Dendritic cell treated with granulocyte-macrophage colony-stimulating factor and Interleukin-4, amounts not matched to agents 40 ng/mL and 50 ng/mL, for 4 days (primary cell): ENCODE results near the gene RBPJ.

Experiments
- H3K27ac Mint-ChIP-seq: one replicate; pipeline ENCODE4 v1.8.0; 2022; ENCODE audit warnings: mild to moderate bottlenecking, mixed read lengths
- H3K27me3 Mint-ChIP-seq: one replicate; pipeline ENCODE4 v1.8.0; 2022; ENCODE audit warnings: mild to moderate bottlenecking, mixed read lengths
- H3K36me3 Mint-ChIP-seq: one replicate; pipeline ENCODE4 v1.8.0; 2022; ENCODE audit warnings: low read depth, mixed read lengths
- H3K4me1 Mint-ChIP-seq: one replicate; pipeline ENCODE4 v1.8.0; 2022; ENCODE audit warnings: low read depth, mixed read lengths
- H3K4me3 Mint-ChIP-seq: one replicate; pipeline ENCODE4 v1.8.0; 2022; ENCODE audit warnings: mild to moderate bottlenecking, moderate library complexity, mixed read lengths
- H3K9me3 Mint-ChIP-seq: one replicate; pipeline ENCODE4 v1.8.0; 2022; ENCODE audit warnings: mixed read lengths
- intact Hi-C: fragments of 100-400 bp; cut with micrococcal nuclease; formaldehyde crosslinking; loops from one replicate; pipeline ENCODE4 v1.15.0; 2022

The RBPJ gene

GRCh38 chr4:26294904-26295303 lies 25.9 kb upstream of the RBPJ start:
- Mint-ChIP-seq H3K27ac (no peak overlapping the region), H3K9me3 (no peaks in the 10 kb centered on the region), H3K36me3 (no peaks in the 10 kb centered on the region), H3K4me1 (peaks cover 42% of the 10 kb centered on the region), H3K4me3 (no peak overlapping the region), H3K27me3 (no peaks in the 10 kb centered on the region)
- intact Hi-C loops, result no loop called here

GRCh38 chr4:26296021-26296420 lies 24.8 kb upstream of the RBPJ start:
- Mint-ChIP-seq H3K27ac (no peak overlapping the region), H3K4me3 (no peak overlapping the region), H3K36me3 (no peaks in the 10 kb centered on the region), H3K27me3 (no peaks in the 10 kb centered on the region), H3K4me1 (peaks cover 40% of the 10 kb centered on the region), H3K9me3 (no peaks in the 10 kb centered on the region)
- intact Hi-C loops, result no loop called here

- H3K4me1 Mint-ChIP-seq, result peaks cover 35% of the 10 kb centered on the region
- H3K36me3 Mint-ChIP-seq, result no peaks in the 10 kb centered on the region
- no peak overlapping the region for H3K4me3 Mint-ChIP-seq
- H3K27me3 Mint-ChIP-seq, result no peaks in the 10 kb centered on the region
- no peaks in the 10 kb centered on the region for H3K9me3 Mint-ChIP-seq
- intact Hi-C loops, result no loop called here
- no peak overlapping the region for H3K27ac Mint-ChIP-seq
Observed at GRCh38 chr4:26296514-26296913, 24.3 kb upstream of the RBPJ start.

DNA sequence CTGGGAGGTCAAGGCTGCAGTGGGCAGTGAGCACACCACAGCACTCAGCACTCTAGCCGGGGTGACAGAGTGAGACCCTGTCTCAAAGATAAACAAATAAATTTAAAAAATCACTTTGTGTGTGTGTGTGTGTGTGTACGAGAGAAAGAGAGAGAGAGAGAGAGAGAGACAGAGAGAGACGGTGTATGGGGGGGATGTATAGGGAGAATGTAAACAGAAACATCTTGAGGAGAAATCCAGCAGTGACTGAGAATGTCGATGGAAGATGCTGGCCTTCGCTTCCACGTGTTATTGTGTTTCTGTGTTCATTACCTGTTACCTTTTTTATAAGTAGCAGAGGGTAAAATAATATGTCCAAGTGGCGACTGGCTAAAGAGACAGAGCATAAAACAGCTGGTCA lies 23.6 kb upstream of the RBPJ start:
- intact Hi-C loops, result no loop called here
- Mint-ChIP-seq H3K36me3 (no peaks in the 10 kb centered on the region), H3K27me3 (no peaks in the 10 kb centered on the region), H3K9me3 (no peaks in the 10 kb centered on the region), H3K4me1 (peaks cover 34% of the 10 kb centered on the region), H3K27ac (peak overlapping the region; percentile 26), H3K4me3 (no peak overlapping the region)

DNA sequence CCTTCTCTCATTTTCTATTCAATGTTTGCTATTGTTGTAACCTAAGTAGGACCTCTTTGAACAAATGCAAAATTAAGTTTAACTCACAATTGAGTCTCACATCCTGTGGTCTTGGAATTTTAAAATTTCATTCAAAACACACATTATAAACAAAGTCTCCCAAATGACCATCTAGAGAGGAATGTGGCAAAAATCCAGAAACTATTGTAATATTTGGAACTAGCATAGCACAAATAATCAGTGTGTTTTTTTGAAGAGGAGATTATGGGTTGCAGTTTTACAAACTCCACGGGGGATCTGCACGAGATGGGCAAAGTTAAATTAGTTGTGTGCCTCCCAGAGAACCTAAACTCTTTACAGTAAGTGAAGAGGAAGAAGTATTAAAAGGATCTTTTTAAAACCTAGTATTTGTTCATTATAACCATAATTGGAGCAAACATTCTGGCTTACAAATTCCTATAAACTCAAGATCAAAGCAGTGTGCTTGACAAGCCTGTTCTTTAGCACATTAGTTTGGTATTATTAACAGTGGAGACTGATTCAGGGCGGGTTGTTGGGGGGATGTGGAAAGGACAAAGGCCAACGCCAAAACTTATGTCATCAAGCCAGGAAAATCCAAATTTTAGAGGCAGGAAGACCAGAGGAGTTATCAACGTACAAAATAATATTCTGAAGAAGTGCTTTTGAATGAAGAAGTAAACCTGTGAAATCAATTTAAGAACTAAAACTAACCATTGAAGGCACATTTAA lies 22.4 kb upstream of the RBPJ start:
- no peak overlapping the region for H3K4me3 Mint-ChIP-seq
- H3K4me1 Mint-ChIP-seq, result peaks cover 40% of the 10 kb centered on the region
- H3K27ac Mint-ChIP-seq, result peak overlapping the region; percentile 43

DNA sequence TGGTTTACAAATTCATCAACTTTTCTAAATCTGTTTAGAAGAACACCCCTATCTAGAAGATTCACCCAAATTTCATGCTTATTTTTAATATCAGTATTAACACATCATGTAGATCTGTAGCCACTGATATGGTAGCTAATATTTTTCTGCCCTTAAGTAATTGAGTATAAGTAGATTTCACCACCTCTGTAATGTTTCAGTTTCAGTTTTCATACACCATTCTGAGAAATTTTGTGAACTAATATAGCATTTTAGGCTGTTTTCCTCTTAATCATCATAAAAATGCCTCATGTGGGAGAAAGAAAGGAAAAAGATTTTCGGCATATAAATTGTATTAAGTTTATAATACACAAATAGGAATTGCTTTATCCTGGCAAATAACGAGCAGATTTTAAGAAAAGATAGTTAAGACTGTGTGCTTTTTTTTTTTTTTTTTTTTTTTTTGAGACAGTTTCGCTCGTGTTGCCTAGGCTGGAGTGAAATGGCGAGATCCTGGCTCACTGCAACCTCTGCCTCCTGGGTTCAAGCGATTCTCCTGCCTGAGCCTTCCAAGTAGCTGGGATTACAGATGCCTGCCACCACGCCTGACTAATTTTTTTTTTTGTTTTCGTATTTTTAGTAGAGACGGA lies 21.4 kb upstream of the RBPJ start:
- intact Hi-C loops, result no loop called here
- H3K4me3 Mint-ChIP-seq, result no peak overlapping the region
- no peaks in the 10 kb centered on the region for H3K27me3 Mint-ChIP-seq
- peaks cover 40% of the 10 kb centered on the region for H3K4me1 Mint-ChIP-seq
- no peaks in the 10 kb centered on the region for H3K9me3 Mint-ChIP-seq
- no peaks in the 10 kb centered on the region for H3K36me3 Mint-ChIP-seq
- no peak overlapping the region for H3K27ac Mint-ChIP-seq

More for the DNA sequence above, 22.4 kb upstream of the RBPJ start:
- Mint-ChIP-seq H3K27me3 (no peaks in the 10 kb centered on the region), H3K9me3 (no peaks in the 10 kb centered on the region), H3K36me3 (no peaks in the 10 kb centered on the region)
- intact Hi-C loops, result no loop called here

DNA sequence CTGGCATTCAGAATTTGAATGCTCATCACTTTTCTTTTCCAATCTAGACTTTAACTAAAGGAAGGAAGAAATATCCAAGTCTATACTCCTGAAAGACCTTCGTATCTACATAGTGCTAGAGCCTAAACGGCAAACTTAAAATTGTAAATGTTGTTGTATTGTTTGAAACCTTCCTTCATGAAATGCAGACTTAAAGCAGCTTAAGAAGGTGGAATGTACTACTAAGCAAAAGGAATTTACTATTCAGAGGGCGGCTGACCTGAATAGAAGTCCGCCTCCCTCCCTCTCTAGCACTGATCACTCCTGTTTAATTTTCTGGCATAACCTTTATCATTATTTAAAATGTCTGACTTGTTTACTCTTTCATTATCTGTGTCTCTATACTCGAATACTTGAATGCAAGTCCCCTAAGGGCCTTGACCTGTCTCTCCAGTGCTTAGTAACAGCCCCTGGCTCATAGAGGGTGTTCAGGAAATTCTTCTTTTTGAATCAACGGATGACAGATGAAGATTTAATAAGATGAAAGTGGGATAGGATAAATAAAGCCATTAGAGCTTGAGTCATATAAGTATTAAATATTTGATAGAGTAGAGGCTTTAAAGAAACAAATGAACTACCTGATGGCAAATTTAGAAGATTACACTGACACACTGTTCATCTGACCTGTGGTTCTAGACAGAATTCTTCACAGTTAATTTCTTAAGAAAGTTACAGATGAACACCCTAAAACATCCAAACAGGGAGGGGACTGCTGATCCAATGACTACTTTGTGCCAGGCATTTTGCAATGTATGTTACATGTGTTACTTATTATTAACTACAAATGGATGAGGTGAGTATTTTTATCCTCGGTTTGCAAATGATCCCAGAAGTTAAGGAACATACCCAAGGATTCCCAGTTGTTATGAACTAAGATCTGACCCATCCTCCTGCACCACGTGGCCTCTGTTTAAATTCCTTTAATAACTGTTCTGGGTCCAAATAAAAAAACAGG lies 20.2 kb upstream of the RBPJ start:
- H3K27me3 Mint-ChIP-seq, result no peaks in the 10 kb centered on the region
- H3K9me3 Mint-ChIP-seq, result no peaks in the 10 kb centered on the region
- no peak overlapping the region for H3K27ac Mint-ChIP-seq
- no peak overlapping the region for H3K4me3 Mint-ChIP-seq
- peaks cover 32% of the 10 kb centered on the region for H3K4me1 Mint-ChIP-seq
- intact Hi-C loops, result no loop called here
- no peaks in the 10 kb centered on the region for H3K36me3 Mint-ChIP-seq

DNA sequence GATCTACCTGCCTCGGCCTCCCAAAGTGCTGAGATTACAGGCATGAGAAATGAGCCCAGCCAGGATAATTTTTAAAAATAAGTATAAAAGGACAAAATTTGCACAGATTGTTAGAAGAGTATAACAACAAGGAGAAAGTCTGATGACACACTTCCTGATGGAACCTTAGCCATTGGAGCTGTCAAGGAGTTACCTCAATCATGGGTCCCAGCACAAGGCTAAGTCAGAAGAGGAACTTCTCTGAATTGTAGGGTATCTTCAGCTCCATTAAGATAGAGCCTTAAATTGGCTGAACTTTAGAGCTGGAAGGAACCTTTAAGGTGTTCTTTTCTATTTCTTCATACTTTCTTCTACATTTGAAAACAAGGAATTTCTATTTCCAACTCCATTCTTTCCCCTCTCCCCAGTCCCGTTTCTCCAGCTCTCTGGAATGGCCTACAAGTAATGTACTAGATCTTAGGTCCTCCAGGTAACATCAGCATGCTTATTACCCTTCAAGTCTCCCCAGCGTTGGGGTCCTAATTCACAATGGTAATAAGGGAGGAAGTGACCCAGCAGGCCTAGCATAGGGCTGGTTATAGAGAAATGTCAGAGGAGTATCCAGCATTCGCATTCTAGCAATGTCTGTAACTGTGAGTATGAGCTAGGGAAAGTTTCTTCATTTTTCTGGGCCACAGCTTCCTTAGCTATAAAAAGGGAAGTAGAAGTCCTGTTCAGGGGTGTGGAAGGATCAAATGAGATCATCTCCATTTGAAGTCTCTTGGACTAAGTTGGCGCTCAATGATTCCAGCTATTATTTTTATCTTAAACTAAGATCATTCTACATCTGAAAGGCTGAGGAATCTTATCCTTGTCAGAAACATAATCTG lies 18.5 kb upstream of the RBPJ start:
- H3K4me1 Mint-ChIP-seq, result peaks cover 31% of the 10 kb centered on the region
- no peaks in the 10 kb centered on the region for H3K9me3 Mint-ChIP-seq
- H3K36me3 Mint-ChIP-seq, result no peaks in the 10 kb centered on the region
- H3K27me3 Mint-ChIP-seq, result no peaks in the 10 kb centered on the region
- H3K4me3 Mint-ChIP-seq, result no peak overlapping the region
- intact Hi-C loops, result loop anchor here (2.0 kb wide), 2 partner anchors 13 to 17 kb away; no protein-coding TSS in a partner anchor
- H3K27ac Mint-ChIP-seq, result peak overlapping the region; percentile 89

DNA sequence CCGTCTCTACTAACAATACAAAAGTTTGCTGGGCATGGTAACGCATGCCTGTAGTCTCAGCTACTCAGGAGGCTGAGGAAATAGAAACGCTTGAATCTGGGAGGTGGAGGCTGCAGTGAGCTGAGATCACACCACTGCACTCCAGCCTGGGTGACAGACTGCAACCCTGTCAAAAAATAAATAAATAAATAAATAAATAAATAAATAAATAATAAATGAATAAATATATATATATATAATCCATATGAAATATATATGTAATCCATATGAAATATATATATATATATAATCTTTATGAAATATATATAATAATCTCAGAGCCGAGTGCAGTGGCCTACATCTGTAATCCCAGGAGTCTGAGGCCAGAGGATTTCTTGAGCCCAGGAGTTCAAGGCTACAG lies 17.8 kb upstream of the RBPJ start:
- Mint-ChIP-seq H3K27ac (peak overlapping the region; percentile 89), H3K9me3 (no peaks in the 10 kb centered on the region), H3K36me3 (no peaks in the 10 kb centered on the region), H3K4me3 (no peak overlapping the region), H3K27me3 (no peaks in the 10 kb centered on the region), H3K4me1 (peaks cover 29% of the 10 kb centered on the region)
- intact Hi-C loops, result loop anchor here (2.0 kb wide), 2 partner anchors 14 to 16 kb away; no protein-coding TSS in a partner anchor

- H3K27me3 Mint-ChIP-seq, result no peaks in the 10 kb centered on the region
- no peaks in the 10 kb centered on the region for H3K9me3 Mint-ChIP-seq
- no peak overlapping the region for H3K27ac Mint-ChIP-seq
- intact Hi-C loops, result no loop called here
- H3K4me3 Mint-ChIP-seq, result no peak overlapping the region
- H3K4me1 Mint-ChIP-seq, result peaks cover 14% of the 10 kb centered on the region
- no peaks in the 10 kb centered on the region for H3K36me3 Mint-ChIP-seq
Observed at GRCh38 chr4:26307037-26307800, 13.6 kb upstream of the RBPJ start.

DNA sequence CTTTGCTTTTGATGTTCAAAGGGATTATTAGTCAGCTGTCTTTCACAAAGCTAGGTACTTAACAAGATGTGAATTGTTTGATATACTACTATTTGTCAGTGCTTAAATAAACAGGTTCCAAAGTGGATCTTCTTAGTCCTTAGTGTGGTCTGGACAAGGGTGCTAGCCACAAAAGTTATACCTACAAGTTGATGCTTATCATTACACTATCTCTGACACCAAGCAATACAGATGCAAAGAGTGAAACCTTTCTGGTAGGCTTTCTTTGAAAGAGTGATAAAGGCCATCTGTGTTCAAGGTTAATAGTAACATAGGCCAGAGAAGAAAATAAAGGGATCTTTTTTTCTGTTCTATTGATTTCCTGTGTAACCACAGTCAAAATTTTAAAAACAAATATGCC lies 12.2 kb upstream of the RBPJ start:
- no peak overlapping the region for H3K27ac Mint-ChIP-seq
- no peaks in the 10 kb centered on the region for H3K27me3 Mint-ChIP-seq
- no peak overlapping the region for H3K4me3 Mint-ChIP-seq
- intact Hi-C loops, result no loop called here
- H3K4me1 Mint-ChIP-seq, result peaks cover 13% of the 10 kb centered on the region
- H3K36me3 Mint-ChIP-seq, result no peaks in the 10 kb centered on the region
- H3K9me3 Mint-ChIP-seq, result no peaks in the 10 kb centered on the region

GRCh38 chr4:26310264-26310663 lies 10.6 kb upstream of the RBPJ start:
- H3K27me3 Mint-ChIP-seq, result no peaks in the 10 kb centered on the region
- intact Hi-C loops, result no loop called here
- peaks cover 12% of the 10 kb centered on the region for H3K36me3 Mint-ChIP-seq
- H3K4me3 Mint-ChIP-seq, result no peak overlapping the region
- H3K4me1 Mint-ChIP-seq, result peaks cover 15% of the 10 kb centered on the region
- peaks cover 13% of the 10 kb centered on the region for H3K9me3 Mint-ChIP-seq
- H3K27ac Mint-ChIP-seq, result no peak overlapping the region

- Mint-ChIP-seq H3K36me3 (peaks cover 18% of the 10 kb centered on the region), H3K4me3 (no peak overlapping the region), H3K27ac (no peak overlapping the region), H3K4me1 (peaks cover 12% of the 10 kb centered on the region), H3K27me3 (no peaks in the 10 kb centered on the region), H3K9me3 (peaks cover 19% of the 10 kb centered on the region)
- intact Hi-C loops, result no loop called here
Observed at GRCh38 chr4:26311633-26312032, 9.2 kb upstream of the RBPJ start.
